ENCODE results near the gene PEX3. TPM values are rescaled to one million over a fixed set of nuclear protein-coding genes. Genes with fewer than 3 reads are reported as not detected.

PEX3 gene
- total RNA-seq, 3 donors from 2014 or later = 10.0 to 13.6 (median 12.7) TPM

GRCh38 chr6:143527677-143528076 is 77.1 kb downstream of the PEX3 start:
- no peaks in the 10 kb centered on the region for H3K36me3 ChIP-seq (ENCODE audit: low read depth)
- no peak for TF ChIP-seq CTCF (IDR thresholded peaks at IDR 0.05)
- ATAC-seq (no peak), DNase-seq (no peak)
- no peaks in the 10 kb centered on the region for H3K9me3 ChIP-seq
- intact Hi-C loops (cut with DNase I, micrococcal nuclease) = no loop called here
- no peak overlapping the region for H3K4me3 ChIP-seq
- no peaks in the 10 kb centered on the region for H3K4me1 ChIP-seq (ENCODE audit: low read depth)

GRCh38 chr6:143528164-143528811 is 77.7 kb downstream of the PEX3 start:
- no peak overlapping the region for H3K4me3 ChIP-seq
- DNase-seq (no peak), ATAC-seq (no peak)
- H3K9me3 ChIP-seq = no peaks in the 10 kb centered on the region
- H3K36me3 ChIP-seq (ENCODE audit: low read depth) = no peaks in the 10 kb centered on the region
- TF ChIP-seq CTCF (IDR thresholded peaks at IDR 0.05) = no peak
- no peaks in the 10 kb centered on the region for H3K4me1 ChIP-seq (ENCODE audit: low read depth)
- intact Hi-C loops (cut with DNase I, micrococcal nuclease) = no loop called here

- intact Hi-C loops (cut with DNase I, micrococcal nuclease) = no loop called here
- TF ChIP-seq CTCF (IDR thresholded peaks at IDR 0.05) = no peak
- no peak for DNase-seq
These were observed 78.5 kb downstream of the PEX3 start for GRCh38 chr6:143529095-143529494.

GRCh38 chr6:143531720-143532499 is 81.3 kb downstream of the PEX3 start:
- Histone ChIP-seq H3K4me1 (ENCODE audit: low read depth) (peaks cover 5% of the 10 kb centered on the region), H3K36me3 (ENCODE audit: low read depth) (no peaks in the 10 kb centered on the region), H3K9me3 (no peaks in the 10 kb centered on the region), H3K4me3 (no peak overlapping the region)
- peak in 1 of 3 donors; percentile 45 for DNase-seq
- ATAC-seq = peak; percentile 68
- intact Hi-C loops (cut with DNase I, micrococcal nuclease) = no loop called here
- no peak for TF ChIP-seq CTCF (IDR thresholded peaks at IDR 0.05)

More at GRCh38 chr6:143529095-143529494, 78.5 kb downstream of the PEX3 start:
- no peak for ATAC-seq
- H3K4me3 ChIP-seq = no peak overlapping the region
- H3K4me1 ChIP-seq (ENCODE audit: low read depth) = no peaks in the 10 kb centered on the region
- no peaks in the 10 kb centered on the region for H3K36me3 ChIP-seq (ENCODE audit: low read depth)
- H3K9me3 ChIP-seq = no peaks in the 10 kb centered on the region

GRCh38 chr6:143535189-143535614 is 84.6 kb downstream of the PEX3 start:
- no peaks in the 10 kb centered on the region for H3K36me3 ChIP-seq (ENCODE audit: low read depth)
- intact Hi-C loops (cut with DNase I, micrococcal nuclease) = no loop called here
- TF ChIP-seq CTCF (IDR thresholded peaks at IDR 0.05) = no peak
- peaks cover 13% of the 10 kb centered on the region for H3K4me1 ChIP-seq (ENCODE audit: low read depth)
- DNase-seq = no peak
- no peak overlapping the region for H3K4me3 ChIP-seq
- no peaks in the 10 kb centered on the region for H3K9me3 ChIP-seq
- no peak for ATAC-seq

Measured in mucosa of descending colon (tissue), 3 donors.